Hepatocyte (in vitro differentiated cells): Measurements from ENCODE around the gene ARVCF. TPM values are rescaled to one million over a fixed set of nuclear protein-coding genes. Genes with fewer than 3 reads are reported as not detected.

ENCODE experiments used
- DNase-seq: peaks from one replicate; pipeline ENCODE4 v3.0.0-alpha.2; 2016; ENCODE audit warnings: low spot score
- H2AFZ ChIP-seq: fragments of 200-600 bp; sonication (generic); 2 replicates; pipeline ENCODE4 v1.6.0; 2016; ENCODE audit warnings: antibody characterized with exemption, mild to moderate bottlenecking
- H3K27ac ChIP-seq: fragments of 200-600 bp; sonication (generic); 2 replicates; pipeline ENCODE4 v1.5.1; 2016; ENCODE audit warnings: mild to moderate bottlenecking
- H3K27me3 ChIP-seq: fragments of 200-600 bp; sonication (generic); 2 replicates; pipeline ENCODE4 v1.6.1; 2016
- H3K36me3 ChIP-seq: fragments of 200-600 bp; sonication (generic); replicated peaks from 2 replicates; pipeline ENCODE4 v1.5.1; 2016; ENCODE audit warnings: low read depth; ENCODE audit not compliant: insufficient read depth
- H3K4me1 ChIP-seq: fragments of 200-600 bp; sonication (generic); 2 replicates; pipeline ENCODE4 v1.5.1; 2016; ENCODE audit warnings: mild to moderate bottlenecking, moderate library complexity; ENCODE audit not compliant: insufficient read depth
- H3K4me2 ChIP-seq: fragments of 200-600 bp; sonication (generic); 2 replicates; pipeline ENCODE4 v1.6.0; 2016
- H3K4me3 ChIP-seq: fragments of 200-600 bp; sonication (generic); 2 replicates; pipeline ENCODE4 v1.5.1; 2016; ENCODE audit warnings: mild to moderate bottlenecking
- H3K79me2 ChIP-seq: fragments of 200-600 bp; sonication (generic); 2 replicates; pipeline ENCODE4 v1.6.0; 2017; ENCODE audit warnings: mild to moderate bottlenecking
- H3K9me2 ChIP-seq: fragments of 200-600 bp; sonication (generic); replicated peaks from 2 replicates; pipeline ENCODE4 v1.6.0; 2017; ENCODE audit warnings: mild to moderate bottlenecking; ENCODE audit not compliant: insufficient read depth
- H3K9me3 ChIP-seq: fragments of 200-600 bp; sonication (generic); 2 replicates; pipeline ENCODE4 v1.5.1; 2016; ENCODE audit warnings: low read depth, mild to moderate bottlenecking
- H4K20me1 ChIP-seq: fragments of 200-600 bp; sonication (generic); 2 replicates; pipeline ENCODE4 v1.6.0; 2016; ENCODE audit warnings: mild to moderate bottlenecking; ENCODE audit not compliant: insufficient read depth, poor library complexity, severe bottlenecking
- CTCF ChIP-seq: fragments of 200-600 bp; sonication (generic); IDR thresholded peaks from 2 replicates; pipeline ENCODE4 v1.5.1; 2016; ENCODE audit warnings: antibody characterized with exemption, mild to moderate bottlenecking; ENCODE audit not compliant: poor library complexity
- EZH2 ChIP-seq: fragments of 200-600 bp; sonication (generic); IDR thresholded peaks from 2 replicates; pipeline ENCODE4 v1.6.1; 2016; ENCODE audit warnings: antibody characterized with exemption, mild to moderate bottlenecking, borderline replicate concordance
- EZH2phosphoT487 ChIP-seq: fragments of 200-600 bp; sonication (generic); IDR thresholded peaks from one replicate; pipeline ENCODE4 v1.6.1; 2018; ENCODE audit warnings: antibody characterized with exemption, mild to moderate bottlenecking, low read depth, moderate library complexity; ENCODE audit not compliant: unreplicated experiment, severe bottlenecking
- WGBS: methylation state at CpG from one replicate; pipeline ENCODE4 v1.1.6; 2016; ENCODE audit warnings: low lambda C conversion rate; ENCODE audit errors: missing lambda C conversion rate; 5-methylcytosine and 5-hydroxymethylcytosine counted together
- polyA plus RNA-seq: library from polyadenylated mRNA; unstranded; fragments of >200 nt; fragmentation: Nextera tagmentation; extraction: Ambion mirVana; gene quantifications from 2 replicates; pipeline ENCODE4 v1.2.1, GENCODE V29; 2016
- total RNA-seq: library from RNA; depleted of rRNA; stranded (reverse); fragments of >200 nt; gene quantifications from 2 replicates; pipeline ENCODE4 v1.2.3, GENCODE V29; 2014

Gene ARVCF
- total and polyA plus RNA-seq, 2 experiments from 2014 or later, result 23.8 to 32.5 TPM

DNA sequence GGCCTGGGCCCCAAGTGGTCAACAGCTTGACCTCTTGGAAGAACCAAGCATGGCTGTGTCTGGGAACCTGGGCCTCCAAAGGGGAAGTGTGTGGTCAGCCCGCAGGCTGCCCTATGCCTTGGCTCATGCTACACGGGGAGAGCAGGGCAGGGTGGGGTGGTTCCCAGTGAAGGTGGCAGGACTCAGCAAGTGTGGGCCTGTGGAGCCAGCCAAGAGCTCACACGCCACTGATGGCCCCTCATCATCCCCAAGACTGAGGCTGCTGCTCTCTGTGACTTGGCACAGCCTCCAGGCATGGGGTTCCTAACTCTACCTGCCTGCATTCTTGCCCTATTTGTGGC, 47.5 kb upstream of the ARVCF start:
- TF ChIP-seq EZH2phosphoT487 (no peak), CTCF (no peak), EZH2 (no peak)
- no peaks in the 10 kb centered on the region for H3K4me1 ChIP-seq
- H3K36me3 ChIP-seq, result no peaks in the 10 kb centered on the region
- DNase-seq, result no peak
- no peaks in the 10 kb centered on the region for H3K27me3 ChIP-seq
- H3K9me2 ChIP-seq, result no peaks in the 10 kb centered on the region
- 93% methylated on average over 3 of the region's 3 CpGs for WGBS
- no peaks in the 10 kb centered on the region for H4K20me1 ChIP-seq
- no peak overlapping the region for H3K4me2 ChIP-seq
- H3K79me2 ChIP-seq, result no peaks in the 10 kb centered on the region
- no peak overlapping the region for H3K4me3 ChIP-seq
- no peak overlapping the region for H2AFZ ChIP-seq
- H3K27ac ChIP-seq, result no peak overlapping the region
- no peaks in the 10 kb centered on the region for H3K9me3 ChIP-seq

- TF ChIP-seq EZH2phosphoT487, result no peak
- TF ChIP-seq CTCF, result no peak
- no peak for TF ChIP-seq EZH2
- Histone ChIP-seq H3K9me3 (no peaks in the 10 kb centered on the region), H3K36me3 (no peaks in the 10 kb centered on the region), H3K4me3 (no peak overlapping the region), H3K4me2 (no peak overlapping the region), H3K27ac (no peak overlapping the region), H3K27me3 (no peaks in the 10 kb centered on the region), H4K20me1 (no peaks in the 10 kb centered on the region), H2AFZ (no peak overlapping the region), H3K79me2 (no peaks in the 10 kb centered on the region), H3K9me2 (no peaks in the 10 kb centered on the region), H3K4me1 (no peaks in the 10 kb centered on the region)
- WGBS, result 95% methylated on average over 27 of the region's 27 CpGs
- no peak for DNase-seq
Observed at GRCh38 chr22:20063271-20064139, 46.9 kb upstream of the ARVCF start.

GRCh38 chr22:20062766-20063083, 46.1 kb upstream of the ARVCF start:
- no peak overlapping the region for H3K4me2 ChIP-seq
- no peak for TF ChIP-seq EZH2
- no peak for TF ChIP-seq CTCF
- TF ChIP-seq EZH2phosphoT487, result no peak
- no peaks in the 10 kb centered on the region for H3K4me1 ChIP-seq
- H3K4me3 ChIP-seq, result no peak overlapping the region
- no peaks in the 10 kb centered on the region for H4K20me1 ChIP-seq
- no peaks in the 10 kb centered on the region for H3K27me3 ChIP-seq
- peak; percentile 55 for DNase-seq
- H3K9me2 ChIP-seq, result no peaks in the 10 kb centered on the region
- no peaks in the 10 kb centered on the region for H3K36me3 ChIP-seq
- 56% methylated on average over 11 of the region's 11 CpGs for WGBS
- H2AFZ ChIP-seq, result no peak overlapping the region
- H3K9me3 ChIP-seq, result no peaks in the 10 kb centered on the region
- H3K27ac ChIP-seq, result no peak overlapping the region
- no peaks in the 10 kb centered on the region for H3K79me2 ChIP-seq
